Superior temporal gyrus (tissue), 1 donor: ENCODE data around the gene SEPTIN2.
"Not testable (repeated sequence)": the region's sequence is repeated elsewhere in the genome, so short reads cannot be mapped to it uniquely, and the experiment has no call there.

Source experiments
- DNase-seq: peaks from one replicate; pipeline ENCODE4 v3.0.0-alpha.2; 2016; ENCODE audit errors: extremely low spot score

The SEPTIN2 gene

GRCh38 chr2:241315879-241316631 lies at the start of gene SEPTIN2:
SEPTIN2 (plus strand) TSS chr2:241315925; CDS start chr2:241324233, 8,308 bp downstream.
- peak; percentile 58 for DNase-seq

DNA sequence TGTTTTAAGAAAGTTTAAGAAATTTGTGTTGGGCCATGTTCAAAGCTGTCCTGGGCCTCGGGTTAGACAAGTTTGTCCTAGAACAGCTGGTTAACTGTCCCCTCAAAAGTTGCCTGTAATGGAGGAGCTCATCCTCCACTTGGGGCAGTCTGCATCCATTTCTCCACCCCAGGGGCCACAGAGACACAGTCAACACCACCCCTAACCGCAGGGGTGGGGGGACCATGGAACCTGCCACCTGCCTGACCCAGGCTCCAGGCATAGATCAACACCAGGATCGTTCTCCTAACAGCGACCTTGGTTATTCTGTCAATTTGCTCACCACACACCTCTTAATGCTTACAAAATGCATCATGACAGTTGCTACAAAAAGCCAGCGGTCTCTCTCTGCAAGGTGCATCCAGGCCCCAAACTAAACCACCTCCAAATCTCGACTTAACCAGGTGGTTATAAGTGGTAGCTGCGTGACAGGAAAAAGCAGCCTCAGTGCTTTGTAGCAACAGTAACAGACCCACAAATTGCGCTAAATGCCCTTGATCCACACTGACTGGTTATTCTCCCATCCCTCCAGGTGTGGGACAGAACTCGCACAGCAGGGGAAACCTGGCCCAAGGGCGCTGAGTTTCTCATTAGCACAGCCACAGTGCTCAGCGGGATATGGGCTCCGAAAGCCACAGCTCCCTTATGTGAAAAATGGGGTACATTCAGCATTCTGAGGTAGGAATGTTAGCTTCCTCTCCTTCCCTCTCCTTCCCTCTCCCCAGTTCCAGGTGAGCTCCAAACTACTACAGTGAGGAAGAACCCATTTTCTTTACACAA lies 48.3 kb upstream of the SEPTIN2 start:
- DNase-seq: no peak

GRCh38 chr2:241268306-241268705 lies 47.4 kb upstream of the SEPTIN2 start:
- no peak for DNase-seq

DNA sequence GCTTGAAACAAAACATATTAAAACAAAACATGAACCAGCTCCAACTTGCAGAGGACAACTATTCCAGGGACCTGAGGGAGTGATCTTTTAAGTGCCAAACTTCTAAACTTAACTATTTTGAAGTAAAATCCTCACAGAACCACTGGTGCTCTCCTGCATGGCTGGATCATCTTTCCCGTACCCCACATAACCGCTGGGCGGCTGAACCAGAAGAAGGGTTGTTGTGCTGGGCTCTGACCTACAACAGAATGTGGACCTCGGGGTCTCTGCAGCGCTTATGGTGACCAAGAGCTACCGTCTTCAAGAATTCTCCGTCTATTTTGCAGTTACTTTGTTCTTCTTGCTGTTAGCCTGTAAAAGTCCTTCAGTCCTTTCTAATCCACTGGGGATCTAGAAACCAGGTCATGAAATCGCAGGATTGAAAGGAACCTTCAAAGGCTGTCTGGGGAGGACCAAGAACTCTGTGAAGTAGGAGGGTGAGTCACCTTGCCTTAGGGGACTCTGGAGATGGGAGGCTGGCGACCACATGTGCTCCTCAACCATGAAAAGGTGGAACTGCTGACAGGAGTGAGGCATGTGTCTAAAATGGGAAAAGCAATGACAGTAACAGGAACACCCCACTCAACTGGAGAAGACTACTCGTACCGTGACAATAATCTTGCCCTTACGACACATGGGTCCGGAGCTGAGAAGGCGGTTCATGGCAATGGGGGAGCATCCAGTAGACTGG lies 46.8 kb upstream of the SEPTIN2 start:
- DNase-seq: no peak

GRCh38 chr2:241269707-241270520 lies 45.8 kb upstream of the SEPTIN2 start:
- no peak for DNase-seq

DNA sequence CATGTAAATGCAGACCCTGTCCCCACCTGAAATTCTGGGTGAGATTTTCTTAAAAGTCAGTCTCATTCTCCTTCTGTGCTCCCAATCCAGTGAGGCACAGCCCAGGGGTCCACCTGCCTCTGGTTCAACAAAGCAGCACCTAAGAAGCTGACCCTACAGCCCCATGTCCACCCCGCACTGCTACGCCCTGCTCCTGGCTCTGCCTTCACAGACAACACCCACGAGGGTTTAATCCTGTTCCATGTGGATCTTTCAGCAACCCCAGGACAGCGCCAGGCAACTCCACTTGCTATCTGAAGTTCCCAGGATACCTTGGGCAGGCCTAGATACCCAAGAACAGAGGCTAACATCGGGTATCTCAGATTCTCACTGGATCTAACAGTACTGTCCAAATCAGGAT lies 45.2 kb upstream of the SEPTIN2 start:
- no peak for DNase-seq

GRCh38 chr2:241271706-241272302 lies 43.9 kb upstream of the SEPTIN2 start:
- peak; percentile 73 for DNase-seq

DNA sequence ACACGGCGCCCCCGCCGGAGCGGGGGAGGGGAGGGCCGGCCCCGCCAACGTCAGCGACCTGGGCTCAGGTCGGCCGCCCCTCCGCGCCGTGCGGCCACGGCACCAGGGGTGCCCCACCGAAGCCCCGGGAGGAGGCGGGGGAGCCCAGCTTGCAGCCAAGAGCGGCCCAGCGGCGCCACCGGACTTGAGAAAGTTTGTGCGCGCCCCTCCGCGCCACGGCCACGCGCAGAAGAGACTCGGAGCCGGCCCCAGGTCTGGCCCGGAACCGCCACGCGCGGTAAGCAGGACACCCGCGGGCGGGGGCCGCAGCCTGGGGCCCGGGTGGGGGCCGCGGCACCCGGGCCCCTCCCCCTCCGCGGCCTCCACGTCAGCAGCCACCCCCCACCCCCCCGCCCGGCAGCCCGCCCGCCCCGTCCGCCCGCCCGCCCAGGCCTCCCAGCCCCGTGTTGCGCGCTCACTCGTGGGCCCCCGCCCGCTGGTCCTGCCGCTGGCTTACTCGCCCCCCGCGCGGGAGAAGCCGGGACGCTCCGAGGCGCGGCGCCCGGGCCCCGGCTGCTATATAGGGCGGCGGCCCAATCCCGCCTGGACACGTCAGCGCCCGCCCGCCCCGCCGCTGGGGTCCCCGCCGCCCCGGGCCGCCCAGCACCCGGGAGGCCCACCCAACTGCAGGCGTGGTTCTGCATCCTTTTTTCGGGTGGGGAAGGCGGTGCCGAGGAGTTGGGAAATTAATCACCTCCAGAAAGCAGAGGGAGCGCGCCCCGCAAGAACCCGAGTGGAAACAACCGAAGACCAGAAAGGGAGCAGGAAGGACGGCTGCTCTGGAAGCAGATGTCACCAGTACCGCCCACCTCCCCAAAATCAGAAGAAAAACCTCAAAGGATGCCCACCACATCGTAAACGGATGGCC lies 43.2 kb upstream of the SEPTIN2 start:
- no peak for DNase-seq

- no peak for DNase-seq
Observed at GRCh38 chr2:241273210-241274020, 42.3 kb upstream of the SEPTIN2 start.

DNA sequence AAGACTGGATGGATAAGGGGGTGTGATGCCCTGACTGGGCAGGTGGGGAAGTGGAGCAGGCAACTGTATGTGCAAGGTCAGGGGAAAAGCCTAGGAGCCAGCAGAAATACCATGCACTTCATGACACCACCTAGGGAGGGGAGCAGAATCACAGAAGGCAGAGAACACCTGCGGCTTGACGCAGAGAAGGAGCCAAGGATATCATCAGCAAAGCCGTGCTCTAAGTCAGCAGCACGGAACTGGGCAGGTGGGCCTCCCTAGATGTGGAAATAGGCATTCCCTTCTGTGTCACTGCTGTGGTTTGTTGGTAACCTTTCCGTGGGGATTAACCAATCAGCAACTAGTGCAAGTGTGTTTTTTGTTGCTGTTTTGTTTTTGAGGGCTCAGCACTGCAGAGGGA lies 41.6 kb upstream of the SEPTIN2 start:
- no peak for DNase-seq

DNA sequence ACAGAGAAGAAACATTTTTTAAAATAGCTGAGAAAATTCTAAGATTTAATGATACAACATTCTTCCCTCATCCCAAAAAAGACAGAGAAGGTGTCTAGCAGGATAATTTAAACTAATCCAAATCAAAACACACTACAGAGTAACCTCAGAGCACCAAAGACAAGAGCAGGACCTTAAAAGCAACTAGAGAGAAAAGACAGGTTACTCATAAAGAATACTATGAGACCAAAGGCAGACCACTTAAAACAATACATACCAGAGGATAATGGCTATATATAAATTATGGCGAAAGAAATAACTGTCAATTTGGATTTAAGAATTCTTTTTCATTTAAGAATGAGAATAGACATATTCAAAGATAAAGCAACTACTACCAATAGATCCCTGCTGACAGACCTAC lies 40.2 kb upstream of the SEPTIN2 start:
- DNase-seq: no peak

DNA sequence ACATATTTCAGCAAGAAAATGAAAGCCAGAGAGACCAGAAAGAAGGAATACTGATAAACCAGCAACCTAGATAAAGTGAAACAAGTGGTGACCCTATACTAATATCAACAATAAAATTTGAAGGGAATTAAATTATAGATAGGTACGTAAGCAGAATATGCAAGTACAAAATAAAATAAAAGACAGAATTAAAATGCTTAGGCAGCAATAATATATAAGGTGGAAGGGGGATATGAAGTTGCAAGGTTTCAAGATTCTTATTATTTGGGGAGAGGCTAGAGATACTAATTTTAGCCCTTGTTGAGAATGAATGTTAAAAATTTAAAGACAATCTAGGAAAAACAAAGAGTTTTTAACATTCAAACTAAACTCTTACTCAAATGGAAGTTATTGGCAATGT lies 39.8 kb upstream of the SEPTIN2 start:
- no peak for DNase-seq

DNA sequence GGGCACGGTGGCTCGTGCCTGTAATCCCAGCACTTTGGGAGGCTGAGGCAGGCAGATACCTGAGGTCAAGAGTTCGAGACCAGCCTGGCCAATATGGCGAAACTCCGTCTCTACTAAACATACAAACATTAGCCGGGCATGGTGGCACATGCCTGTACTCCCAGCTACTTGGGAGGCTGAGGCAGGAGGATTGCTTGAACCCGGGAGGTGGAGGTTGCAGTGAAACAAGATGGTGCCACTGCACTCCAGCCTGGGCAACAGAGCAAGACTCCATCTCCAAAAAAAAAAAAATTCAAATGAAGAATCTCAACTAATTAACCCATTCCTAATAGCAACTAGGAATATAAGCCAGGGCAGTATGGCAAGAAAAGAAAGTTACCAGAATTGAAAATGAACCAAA lies 37.4 kb upstream of the SEPTIN2 start:
- DNase-seq: not testable (repeated sequence)

- DNase-seq: no peak
Observed at GRCh38 chr2:241279413-241279812, 36.3 kb upstream of the SEPTIN2 start.

- DNase-seq: no peak
Observed at GRCh38 chr2:241279828-241280227, 35.9 kb upstream of the SEPTIN2 start.

DNA sequence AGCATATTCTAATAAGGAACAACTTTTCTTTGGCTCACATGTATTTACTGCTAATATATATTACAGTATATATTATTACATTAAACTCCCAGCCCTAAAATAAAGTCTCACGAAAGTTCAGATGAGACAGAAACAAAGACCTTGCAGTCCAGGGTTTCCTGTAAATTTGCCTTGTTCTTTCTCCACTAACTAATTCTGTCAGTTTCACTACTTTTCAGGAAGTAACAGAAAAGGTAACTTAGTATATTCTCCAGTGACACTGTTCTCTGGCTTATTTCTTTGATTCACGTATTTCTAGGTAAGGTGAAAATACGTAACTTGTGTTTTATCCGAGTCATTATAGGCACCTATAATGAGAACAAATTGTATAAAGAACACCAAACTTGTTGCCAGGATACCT lies 35.4 kb upstream of the SEPTIN2 start:
- DNase-seq: no peak

- no peak for DNase-seq
Observed at GRCh38 chr2:241282555-241282954, 33.2 kb upstream of the SEPTIN2 start.

DNA sequence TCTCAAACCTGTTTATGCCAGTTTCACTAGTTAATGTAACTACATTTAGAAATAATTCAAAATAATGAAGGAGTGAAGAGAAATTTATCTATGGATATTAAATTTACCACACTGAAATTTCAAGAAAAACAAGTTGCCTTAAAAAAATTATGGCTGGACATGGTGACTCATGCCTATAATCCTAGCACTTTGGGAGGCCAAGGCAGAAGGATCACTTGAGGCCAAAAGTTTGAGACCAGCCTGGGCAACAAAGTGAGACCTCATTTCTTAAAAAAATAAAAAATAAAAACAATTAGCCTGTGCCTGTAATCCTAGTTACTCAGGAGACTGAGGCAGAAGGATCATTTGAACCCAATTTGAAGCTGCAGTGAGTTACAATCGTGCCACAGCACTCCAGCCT lies 30.1 kb upstream of the SEPTIN2 start:
- no peak for DNase-seq
